IMR-90 (cell line): ENCODE data around the gene RABGAP1. TPM values are rescaled to one million over a fixed set of nuclear protein-coding genes. Genes with fewer than 3 reads are reported as not detected.

Experiments used
- ATAC-seq: fragments of 200-7000 bp; cut with Tn5 transposase; 2 replicates; pipeline ENCODE4 v1.9.1; 2020; ENCODE audit warnings: low read depth, mild to moderate bottlenecking, moderate library complexity
- BruUV-seq: library from RNA; stranded (reverse); fragments of 400-500 nt; replicated peaks from 2 replicates; lab custom pipeline; 2021; lab: Mats Ljungman, UMichigan
- CTCF ChIA-PET: fragments of 300-600 bp; formaldehyde crosslinking; extraction: SDS; loops from one replicate; lab custom pipeline; 2021; ENCODE audit warnings: antibody characterized with exemption; lab: Yijun Ruan, JAX
- POLR2A ChIA-PET: fragments of 300-600 bp; sonication (Branson Sonifier 250); formaldehyde crosslinking; loops from one replicate; lab custom pipeline; 2022; ENCODE audit warnings: antibody characterized with exemption; ENCODE audit not compliant: unreplicated experiment; lab: Charles Lee
- DNase-seq: peaks from one replicate; pipeline ENCODE4 v3.0.0; 2013
- H2AFZ ChIP-seq: replicated peaks from 2 replicates; pipeline ENCODE3; 2013; ENCODE audit warnings: low read length, mild to moderate bottlenecking; ENCODE audit not compliant: poor library complexity
- H2AK5ac ChIP-seq: 2 replicates; pipeline ENCODE4 v1.6.1; 2013; ENCODE audit warnings: low read depth, low read length, inconsistent platforms
- H2AK9ac ChIP-seq: replicated peaks from 2 replicates; pipeline ENCODE3; 2013; ENCODE audit warnings: mild to moderate bottlenecking, low read depth, low read length, moderate library complexity; ENCODE audit not compliant: poor library complexity
- H2BK120ac ChIP-seq: 2 replicates; pipeline ENCODE4 v1.6.1; 2013; ENCODE audit warnings: low read depth, low read length, inconsistent platforms
- H2BK15ac ChIP-seq: 3 replicates; pipeline ENCODE4 v1.6.1; 2013; ENCODE audit warnings: low read depth, low read length, inconsistent platforms
- H2BK20ac ChIP-seq: 2 replicates; pipeline ENCODE4 v1.6.1; 2013; ENCODE audit warnings: low read depth, mild to moderate bottlenecking, inconsistent platforms, low read length, moderate library complexity
- H2BK5ac ChIP-seq: 2 replicates; pipeline ENCODE4 v1.6.1; 2013; ENCODE audit warnings: mild to moderate bottlenecking, low read depth, low read length, inconsistent platforms; ENCODE audit not compliant: poor library complexity, severe bottlenecking
- H3K14ac ChIP-seq: replicated peaks from 2 replicates; pipeline ENCODE4 v1.6.1; 2013; ENCODE audit warnings: low read depth, low read length, inconsistent platforms
- H3K18ac ChIP-seq: 2 replicates; pipeline ENCODE4 v1.6.1; 2013; ENCODE audit warnings: low read depth, low read length, control low read depth
- H3K23ac ChIP-seq: 2 replicates; pipeline ENCODE4 v1.6.1; 2013; ENCODE audit warnings: low read depth, low read length, inconsistent platforms
- H3K27ac ChIP-seq: 2 replicates; pipeline ENCODE4 v1.5.1; 2013; ENCODE audit warnings: mild to moderate bottlenecking, control low read depth, low read length; ENCODE audit not compliant: insufficient read depth
- H3K27me3 ChIP-seq: 2 replicates; pipeline ENCODE4 v1.6.1; 2013; ENCODE audit warnings: low read length; ENCODE audit not compliant: control insufficient read depth, insufficient read depth
- H3K36me3 ChIP-seq: 2 replicates; pipeline ENCODE4 v1.6.1; 2013; ENCODE audit warnings: low read length, mixed read lengths; ENCODE audit not compliant: control insufficient read depth, insufficient read depth
- H3K4ac ChIP-seq: 2 replicates; pipeline ENCODE4 v1.6.1; 2013; ENCODE audit warnings: low read depth, low read length, inconsistent platforms
- H3K4me1 ChIP-seq: 2 replicates; pipeline ENCODE4 v1.6.1; 2013; ENCODE audit warnings: low read length, mixed read lengths; ENCODE audit not compliant: control insufficient read depth, insufficient read depth
- H3K4me2 ChIP-seq: 2 replicates; pipeline ENCODE4 v1.6.1; 2013; ENCODE audit warnings: low read depth, mild to moderate bottlenecking, control low read depth, low read length, moderate library complexity
- H3K4me3 ChIP-seq: 2 replicates; pipeline ENCODE4 v1.5.1; 2013; ENCODE audit warnings: low read depth, mild to moderate bottlenecking, control low read depth, low read length, moderate library complexity; ENCODE audit not compliant: insufficient read depth
- H3K56ac ChIP-seq: 2 replicates; pipeline ENCODE4 v1.6.1; 2013; ENCODE audit warnings: low read length, inconsistent platforms; ENCODE audit not compliant: insufficient read depth; ENCODE audit errors: extremely low read depth
- H3K79me1 ChIP-seq, 2 experiments: 2 replicates each; pipeline ENCODE4 v1.6.1; 2013; ENCODE audit warnings: low read length in 2 of 2, inconsistent platforms in 1 of 2, low read depth in 1 of 2
- H3K9ac ChIP-seq: 2 replicates; pipeline ENCODE4 v1.6.1; 2013; ENCODE audit warnings: low read depth, low read length, control low read depth
- H3K9me1 ChIP-seq: 2 replicates; pipeline ENCODE4 v1.6.1; 2013; ENCODE audit warnings: low read length, inconsistent platforms; ENCODE audit not compliant: insufficient read depth
- H3K9me3 ChIP-seq: 2 replicates; pipeline ENCODE4 v1.6.1; 2013; ENCODE audit warnings: low read length; ENCODE audit not compliant: control insufficient read depth, insufficient read depth
- H4K20me1 ChIP-seq: 2 replicates; pipeline ENCODE4 v1.6.1; 2013; ENCODE audit warnings: low read length, inconsistent platforms; ENCODE audit not compliant: insufficient read depth
- H4K5ac ChIP-seq: 2 replicates; pipeline ENCODE4 v1.6.1; 2013; ENCODE audit warnings: mild to moderate bottlenecking, low read depth, low read length, control low read depth
- H4K8ac ChIP-seq, 2 experiments: 2 replicates each; pipeline ENCODE4 v1.6.1; 2013; ENCODE audit warnings: low read depth in 2 of 2, low read length in 2 of 2, control low read depth in 1 of 2, inconsistent platforms in 1 of 2
- H4K91ac ChIP-seq: 2 replicates; pipeline ENCODE4 v1.6.1; 2013; ENCODE audit warnings: low read depth, low read length, inconsistent platforms; ENCODE audit not compliant: insufficient read depth
- BHLHE40 ChIP-seq: fragments of 150-350 bp; IDR thresholded peaks from 2 replicates; pipeline ENCODE4 v1.6.1; 2016; ENCODE audit warnings: mild to moderate bottlenecking, low read depth, low read length
- FOS ChIP-seq: fragments of 150-350 bp; IDR thresholded peaks from 2 replicates; pipeline ENCODE4 v1.6.1; 2016; ENCODE audit warnings: low read depth, low read length
- MAFK ChIP-seq: IDR thresholded peaks from 2 replicates; pipeline ENCODE4 v1.6.1; 2012; ENCODE audit warnings: low read depth, low read length, improper control_type of control experiment
- RAD21 ChIP-seq: IDR thresholded peaks from 2 replicates; pipeline ENCODE4 v1.6.1; 2012; ENCODE audit warnings: low read length, improper control_type of control experiment
- RFX5 ChIP-seq: IDR thresholded peaks from 2 replicates; pipeline ENCODE4 v1.8.0; 2012; ENCODE audit warnings: low read depth, mild to moderate bottlenecking, low read length, moderate library complexity
- WGBS, 2 experiments: methylation state at CpG; one replicate each; pipeline versions ENCODE4 v1.1.5 to v1.1.7; 2013; ENCODE audit warnings: missing lambda C conversion rate in 2 of 2; ENCODE audit not compliant: insufficient read length in 1 of 2; ENCODE audit errors: extremely low coverage in 2 of 2; 5-methylcytosine and 5-hydroxymethylcytosine counted together
- dilution Hi-C: fragments of 300-500 bp; cut with HindIII; formaldehyde crosslinking; loops from one replicate; pipeline ENCODE4 v1.14.3; 2018; ENCODE audit warnings: low sequenced_read_pairs; ENCODE audit not compliant: unreplicated experiment
- in situ Hi-C: fragments of 300-500 bp; cut with MboI; formaldehyde crosslinking; loops from 3 replicates; pipeline ENCODE4 v1.14.3; 2019; ENCODE audit warnings: low sequenced_read_pairs, inconsistent platforms, mixed read lengths
- intact Hi-C: fragments of 100-400 bp; cut with micrococcal nuclease; formaldehyde crosslinking; loops from 2 replicates; pipeline ENCODE4 v1.10.0; 2022
- polyA plus RNA-seq, 3 experiments: library from polyadenylated mRNA; depleted of rRNA; stranded (reverse); fragments of >200 nt; gene quantifications; 2 replicates each; pipeline ENCODE4 v1.2.3, GENCODE V29; 2012; ENCODE audit warnings: low replicate concordance in 1 of 3
- total RNA-seq: library from RNA; depleted of rRNA; stranded (reverse); fragments of >200 nt; gene quantifications from 2 replicates; pipeline ENCODE4 v1.2.3, GENCODE V29; 2012

Gene RABGAP1
- total and polyA plus RNA-seq, 2 of the 4 experiments (the other 2 are of a cell fraction), result 20.0 to 53.9 TPM

- Histone ChIP-seq H4K91ac (no peak overlapping the region), H3K4me3 (no peak overlapping the region), H4K20me1 (no peaks in the 10 kb centered on the region), H2BK15ac (no peak overlapping the region), H3K9me1 (no peaks in the 10 kb centered on the region), H3K27ac (no peak overlapping the region), H2BK20ac (no peak overlapping the region), H2BK120ac (no peak overlapping the region), H3K23ac (no peak overlapping the region), H3K9me3 (peaks cover 2% of the 10 kb centered on the region), H2AK9ac (no peak overlapping the region), H2AFZ (no peak overlapping the region), H3K36me3 (peaks cover 2% of the 10 kb centered on the region), H4K5ac (no peak overlapping the region), H3K79me1 (peaks cover 8 to 12% of the 10 kb centered on the region in 2 experiments), H3K56ac (no peak overlapping the region), H2BK5ac (no peak overlapping the region), H3K4ac (no peak overlapping the region), H3K4me2 (no peak overlapping the region), H2AK5ac (no peak overlapping the region), H4K8ac (no peak overlapping the region), H3K9ac (no peak overlapping the region), H3K18ac (peak overlapping the region; percentile 40; the same call in 1 of the 2 replicates), H3K14ac (0 out of 2 replicates have a peak overlapping the region, but pooled peaks have one; percentile 19), H3K4me1 (peaks cover 3% of the 10 kb centered on the region), H3K27me3 (no peaks in the 10 kb centered on the region)
- dilution Hi-C loops (no loop called here), intact Hi-C loops (no loop called here), in situ Hi-C loops (no loop called here)
- CTCF ChIA-PET, result no interaction called here
- POLR2A ChIA-PET, result no interaction called here
- no TSS peak for BruUV-seq
- no CpG with 5 or more reads among the region's 1 CpG for WGBS, 2 experiments
- ATAC-seq (no peak), DNase-seq (no peak)
- TF ChIP-seq FOS, result no peak
- TF ChIP-seq RAD21, result no peak
- no peak for TF ChIP-seq MAFK
- TF ChIP-seq RFX5, result no peak
- no peak for TF ChIP-seq BHLHE40
Measured at GRCh38 chr9:123040801-123041200, 100.0 kb downstream of the RABGAP1 start.
